H1 (cell line): ENCODE data around the gene IL20RB. TPM values are rescaled to one million over a fixed set of nuclear protein-coding genes. Genes with fewer than 3 reads are reported as not detected.

Experiments
- CTCF ChIA-PET: fragments of 300-600 bp; sonication (Branson Sonifier 250); formaldehyde crosslinking; loops from one replicate; lab custom pipeline; 2021; ENCODE audit not compliant: partially characterized antibody; lab: Charles Lee
- POLR2A ChIA-PET: fragments of 300-600 bp; sonication (Branson Sonifier 250); formaldehyde crosslinking; loops from one replicate; lab custom pipeline; 2021; ENCODE audit warnings: inconsistent platforms; ENCODE audit not compliant: partially characterized antibody; lab: Charles Lee
- DNase-seq, 2 experiments: peaks; one replicate each; pipeline versions ENCODE4 v3.0.0 to v3.0.0-alpha.2; 2010 to 2022; ENCODE audit warnings: low spot score in 2 of 2, low read depth in 1 of 2, mixed read lengths in 1 of 2
- FAIRE-seq: peaks from 2 replicates; lab custom pipeline; 2011; peaks lifted over from hg19 to GRCh38; lab: Jason Lieb, UNC
- H2AFZ ChIP-seq: 2 replicates; pipeline ENCODE4 v1.8.1; 2012; ENCODE audit warnings: low read length, inconsistent platforms
- H2AK5ac ChIP-seq: 2 replicates; pipeline ENCODE4 v1.6.1; 2013; ENCODE audit warnings: low read depth, low read length
- H2BK120ac ChIP-seq: replicated peaks from 2 replicates; pipeline ENCODE3; 2013; ENCODE audit warnings: low read depth, low read length, inconsistent platforms
- H2BK12ac ChIP-seq: 2 replicates; pipeline ENCODE4 v1.6.1; 2013; ENCODE audit warnings: low read depth, low read length
- H2BK15ac ChIP-seq: 2 replicates; pipeline ENCODE4 v1.6.1; 2013; ENCODE audit warnings: low read length
- H2BK20ac ChIP-seq: 2 replicates; pipeline ENCODE4 v1.6.1; 2013; ENCODE audit warnings: low read length
- H2BK5ac ChIP-seq: 2 replicates; pipeline ENCODE4 v1.6.1; 2013; ENCODE audit warnings: low read depth, low read length
- H3K14ac ChIP-seq: 2 replicates; pipeline ENCODE4 v1.6.1; 2013; ENCODE audit warnings: inconsistent platforms; ENCODE audit not compliant: insufficient read length
- H3K18ac ChIP-seq: 2 replicates; pipeline ENCODE4 v1.6.1; 2013; ENCODE audit warnings: low read length; ENCODE audit errors: extremely low read depth
- H3K23ac ChIP-seq: 2 replicates; pipeline ENCODE4 v1.6.1; 2013; ENCODE audit warnings: inconsistent platforms; ENCODE audit not compliant: insufficient read length
- H3K23me2 ChIP-seq: 2 replicates; pipeline ENCODE4 v1.6.1; 2013; ENCODE audit warnings: low read depth, low read length
- H3K27ac ChIP-seq: 2 replicates; pipeline ENCODE4 v1.6.1; 2011; ENCODE audit warnings: low read depth, low read length, inconsistent platforms
- H3K27me3 ChIP-seq, 4 experiments: replicated peaks in 1 of 4; 1 replicate in 1 of 4; 2 replicates in 3 of 4; pipeline versions ENCODE4 v1.6.1 to v1.8.1; 2011 to 2013; ENCODE audit warnings: low read length in 3 of 4, mild to moderate bottlenecking in 3 of 4, inconsistent platforms in 2 of 4, mixed read lengths in 2 of 4, moderate library complexity in 1 of 4; ENCODE audit not compliant: control insufficient read depth in 3 of 4, insufficient read depth in 3 of 4; ENCODE audit errors: extremely low read depth in 1 of 4
- H3K36me3 ChIP-seq, 4 experiments: 2 replicates each; pipeline versions ENCODE4 v1.6.1 to v1.8.1; 2011 to 2013; ENCODE audit warnings: mild to moderate bottlenecking in 4 of 4, low read length in 3 of 4, moderate library complexity in 2 of 4, control low read depth in 1 of 4, inconsistent platforms in 1 of 4; ENCODE audit not compliant: insufficient read depth in 4 of 4, control insufficient read depth in 2 of 4
- H3K4ac ChIP-seq: replicated peaks from 2 replicates; pipeline ENCODE3; 2013; ENCODE audit warnings: low read length, low read depth, mixed read lengths, inconsistent platforms; ENCODE audit not compliant: insufficient read length
- H3K4me1 ChIP-seq, 4 experiments: replicated peaks in 1 of 4; 1 replicate in 1 of 4; 2 replicates in 3 of 4; pipeline versions ENCODE4 v1.6.1 to v1.8.1; 2011 to 2013; ENCODE audit warnings: low read length in 3 of 4, inconsistent platforms in 2 of 4, mixed read lengths in 1 of 4; ENCODE audit not compliant: insufficient read depth in 4 of 4, control insufficient read depth in 3 of 4
- H3K4me2 ChIP-seq, 2 experiments: 2 replicates each; pipeline versions ENCODE4 v1.6.1 to v1.8.1; 2011 to 2013; ENCODE audit warnings: low read depth in 2 of 2, low read length in 2 of 2, control low read depth in 1 of 2, inconsistent platforms in 1 of 2, mild to moderate bottlenecking in 1 of 2; ENCODE audit not compliant: insufficient read depth in 1 of 2
- H3K4me3 ChIP-seq, 4 experiments: fragments of 200-600, 300-600 bp in 1 of 4; sonication (generic), shearing (Covaris generic), sonication (Bioruptor Twin) in 1 of 4; 2 replicates each; pipeline versions ENCODE4 v1.5.1 to v1.8.1; 2011 to 2016; ENCODE audit warnings: low read length in 4 of 4, low read depth in 3 of 4, control low read depth in 2 of 4, inconsistent platforms in 2 of 4, mild to moderate bottlenecking in 2 of 4, mixed read lengths in 1 of 4, moderate library complexity in 1 of 4; ENCODE audit not compliant: insufficient read depth in 2 of 4; ENCODE audit errors: extremely low read depth in 1 of 4
- H3K56ac ChIP-seq: replicated peaks from 2 replicates; pipeline ENCODE3; 2013; ENCODE audit warnings: low read depth, mild to moderate bottlenecking, mixed read lengths, low read length, inconsistent platforms; ENCODE audit not compliant: insufficient read length
- H3K79me1 ChIP-seq: 2 replicates; pipeline ENCODE4 v1.6.1; 2013; ENCODE audit warnings: low read depth, low read length, control low read depth
- H3K79me2 ChIP-seq, 2 experiments: 2 replicates each; pipeline versions ENCODE4 v1.6.1 to v1.8.1; 2012 to 2013; ENCODE audit warnings: low read length in 2 of 2, mild to moderate bottlenecking in 2 of 2, inconsistent platforms in 1 of 2; ENCODE audit not compliant: insufficient read depth in 2 of 2, control insufficient read depth in 1 of 2
- H3K9ac ChIP-seq, 4 experiments: replicated peaks in 1 of 4; 1 replicate in 1 of 4; 2 replicates in 3 of 4; pipeline versions ENCODE4 v1.6.1 to v1.8.1; 2011 to 2013; ENCODE audit warnings: low read depth in 3 of 4, low read length in 3 of 4, control low read depth in 2 of 4, mild to moderate bottlenecking in 2 of 4, moderate library complexity in 2 of 4, inconsistent platforms in 1 of 4; ENCODE audit errors: extremely low read depth in 1 of 4
- H3K9me3 ChIP-seq, 2 experiments: 2 replicates each; pipeline versions ENCODE4 v1.6.1 to v1.8.1; 2012 to 2013; ENCODE audit warnings: mild to moderate bottlenecking in 2 of 2, moderate library complexity in 2 of 2, control low read depth in 1 of 2, inconsistent platforms in 1 of 2, low read depth in 1 of 2, low read length in 1 of 2, mixed read lengths in 1 of 2; ENCODE audit not compliant: insufficient read depth in 2 of 2
- H4K20me1 ChIP-seq, 2 experiments: replicated peaks in 1 of 2; 2 replicates each; pipeline versions ENCODE3 to v1.8.1; 2011 to 2013; ENCODE audit warnings: inconsistent platforms in 2 of 2, low read length in 2 of 2, mild to moderate bottlenecking in 1 of 2; ENCODE audit not compliant: insufficient read depth in 2 of 2, control insufficient read depth in 1 of 2
- H4K5ac ChIP-seq: 2 replicates; pipeline ENCODE4 v1.6.1; 2013; ENCODE audit warnings: low read length, low read depth, mixed read lengths, inconsistent platforms; ENCODE audit not compliant: insufficient read length
- H4K8ac ChIP-seq: 2 replicates; pipeline ENCODE4 v1.8.0; 2013; ENCODE audit warnings: mild to moderate bottlenecking, moderate library complexity, low read length, inconsistent platforms; ENCODE audit not compliant: insufficient read depth; ENCODE audit errors: extremely low read depth
- H4K91ac ChIP-seq: replicated peaks from 2 replicates; pipeline ENCODE3; 2013; ENCODE audit warnings: low read length, mixed read lengths, inconsistent platforms; ENCODE audit not compliant: insufficient read length
- ATF3 ChIP-seq: IDR thresholded peaks from 2 replicates; pipeline ENCODE4 v1.6.1; 2011; ENCODE audit warnings: low read depth, mild to moderate bottlenecking, low read length; ENCODE audit not compliant: insufficient read depth
- BCL11A ChIP-seq, 2 experiments: IDR thresholded peaks; one replicate each; pipeline ENCODE4 v1.6.1; 2011; ENCODE audit warnings: low read depth in 2 of 2, low read length in 2 of 2, mild to moderate bottlenecking in 2 of 2
- CEBPB ChIP-seq: IDR thresholded peaks from 2 replicates; pipeline ENCODE4 v1.6.1; 2012; ENCODE audit warnings: low read depth, low read length
- CREB1 ChIP-seq: IDR thresholded peaks from 2 replicates; pipeline ENCODE4 v1.6.1; 2012; ENCODE audit warnings: inconsistent platforms
- CTBP2 ChIP-seq: IDR thresholded peaks from 2 replicates; pipeline ENCODE4 v1.7.0; 2011; ENCODE audit warnings: borderline replicate concordance, mild to moderate bottlenecking, moderate library complexity, mixed read lengths, low read length; ENCODE audit not compliant: insufficient read depth, insufficient read length
- EP300 ChIP-seq, 2 experiments: IDR thresholded peaks; 1 replicate in 1 of 2; 2 replicates in 1 of 2; pipeline ENCODE4 v1.6.1; 2011 to 2012; ENCODE audit warnings: low read depth in 2 of 2, low read length in 2 of 2, mild to moderate bottlenecking in 2 of 2, borderline replicate concordance in 1 of 2, inconsistent platforms in 1 of 2, moderate library complexity in 1 of 2
- JUN ChIP-seq: IDR thresholded peaks from 2 replicates; pipeline ENCODE4 v1.6.1; 2011; ENCODE audit warnings: low read depth, mild to moderate bottlenecking, improper control_type of control experiment, low read length
- KDM1A ChIP-seq: fragments of 200-600, 300-600 bp; sonication (generic); IDR thresholded peaks from 2 replicates; pipeline ENCODE4 v1.7.1; 2016; ENCODE audit warnings: mild to moderate bottlenecking, low read length, borderline replicate concordance
- KDM4A ChIP-seq: IDR thresholded peaks from one replicate; pipeline ENCODE4 v1.7.1; 2012; ENCODE audit warnings: low read depth, mild to moderate bottlenecking, moderate library complexity, low read length, inconsistent platforms; ENCODE audit not compliant: severe bottlenecking
- POLR2A ChIP-seq, 2 experiments: IDR thresholded peaks; 1 replicate in 1 of 2; 2 replicates in 1 of 2; pipeline ENCODE4 v1.6.1; 2011; ENCODE audit warnings: low read depth in 2 of 2, low read length in 2 of 2, mild to moderate bottlenecking in 2 of 2; ENCODE audit errors: control extremely low read depth in 1 of 2
- POLR2AphosphoS5 ChIP-seq: IDR thresholded peaks from 2 replicates; pipeline ENCODE4 v1.6.1; 2011; ENCODE audit warnings: low read depth, low read length
- SIN3A ChIP-seq, 2 experiments: IDR thresholded peaks in 1 of 2; conservative IDR thresholded peaks in 1 of 2; 2 replicates each; pipeline ENCODE4 v1.6.1; 2011 to 2012; ENCODE audit warnings: low read length in 2 of 2, improper control_type of control experiment in 1 of 2, low read depth in 1 of 2, mild to moderate bottlenecking in 1 of 2
- ZNF274 ChIP-seq: IDR thresholded peaks from 2 replicates; pipeline ENCODE4 v1.7.0; 2012; ENCODE audit warnings: low read length, borderline replicate concordance; ENCODE audit errors: extremely low read depth
- WGBS, 2 experiments: shearing (Covaris generic) in 1 of 2; methylation state at CpG; one replicate each; pipeline versions ENCODE4 v1.1.6 to v1.1.7; 2013 to 2015; ENCODE audit warnings: low lambda C conversion rate in 2 of 2, mixed read lengths in 2 of 2, inconsistent platforms in 1 of 2, low coverage in 1 of 2, missing lambda C conversion rate in 1 of 2; ENCODE audit not compliant: insufficient replicate concordance in 2 of 2, insufficient coverage in 1 of 2, insufficient read length in 1 of 2; ENCODE audit errors: extremely low coverage in 1 of 2, missing lambda C conversion rate in 1 of 2; 5-methylcytosine and 5-hydroxymethylcytosine counted together
- polyA plus RNA-seq, 7 experiments: library from polyadenylated mRNA; depleted of rRNA in 3 of 7; stranded (reverse) in 5 of 7; unstranded in 2 of 7; fragments of >200 nt in 5 of 7; fragments of 200-250 nt in 2 of 7; gene quantifications; 1 replicate in 5 of 7; 2 replicates in 1 of 7; 4 replicates in 1 of 7; pipeline versions ENCODE4 v1.2.1 to v1.2.3, GENCODE V29; 2011 to 2013; ENCODE audit warnings: missing spikeins in 2 of 7, mixed read lengths in 2 of 7
- total RNA-seq: library from RNA; stranded (reverse); fragmentation: NEBNext Ultra II Directional; extraction: Animal tissue kit (Norgen Biotek cat#: 25700); gene quantifications from 2 replicates; pipeline ENCODE4 v1.2.1, GENCODE V29; 2021

The IL20RB gene
- total and polyA plus RNA-seq, 2 of the 8 experiments (the other 6 are each of a cell fraction or from before 2014, with no cell fraction given), result 1.6 to 1.8 TPM

- CTCF ChIA-PET, result interaction anchor here (0.5 to 2.1 kb wide), 2 partner anchors 9 to 636 kb away, joined by 3 to 4 read pairs; no protein-coding TSS in a partner anchor
- no peak overlapping the region for H2BK120ac ChIP-seq
- no peak overlapping the region for H2BK20ac ChIP-seq
- peaks cover 0 to 4% (median 3%) of the 10 kb centered on the region in 4 experiments; a peak in 2 of 8 replicates for H3K36me3 ChIP-seq
- H3K18ac ChIP-seq, result no peak overlapping the region
- no peak overlapping the region for H3K4me2 ChIP-seq
- 50% methylated on average over 2 of the region's 2 CpGs; no CpG with 5 or more reads in 1 of the 2 experiments for WGBS, 2 experiments
- peaks cover 0 to 4% (median 2%) of the 10 kb centered on the region in 4 experiments; a peak in 4 of 7 replicates for H3K4me1 ChIP-seq
- no peak overlapping the region for H2AK5ac ChIP-seq
- no peaks in the 10 kb centered on the region for H3K27me3 ChIP-seq
- H3K56ac ChIP-seq, result no peak overlapping the region
- no peak overlapping the region for H2BK5ac ChIP-seq
- H3K79me2 ChIP-seq, result peaks cover 0 to 17% of the 10 kb centered on the region in 2 experiments; a peak in 1 of 4 replicates
- no peaks in the 10 kb centered on the region for H3K9me3 ChIP-seq
- H2AFZ ChIP-seq, result no peak overlapping the region
- H3K23ac ChIP-seq, result no peak overlapping the region
- no peak for TF ChIP-seq CTBP2
- TF ChIP-seq BCL11A (IDR thresholded peaks at IDR 0.05; ENCODE audit: low read depth in 2 of 2, low read length in 2 of 2), result no peak
- no peak for TF ChIP-seq SIN3A (conservative IDR thresholded peaks at IDR 0.05 in 1 of 2, IDR thresholded peaks at IDR 0.05 in 1 of 2; ENCODE audit: low read depth in 1 of 2, low read length in 2 of 2)
- TF ChIP-seq KDM1A, result no peak
- no peak for TF ChIP-seq CEBPB
- TF ChIP-seq JUN, result no peak
- no peak for TF ChIP-seq POLR2AphosphoS5
- no peak for TF ChIP-seq CREB1
- TF ChIP-seq POLR2A (IDR thresholded peaks at IDR 0.05; ENCODE audit: control extremely low read depth in 1 of 2, low read depth in 2 of 2, low read length in 2 of 2), result no peak
- no peak for TF ChIP-seq KDM4A
- TF ChIP-seq ATF3, result no peak
- no peak for TF ChIP-seq ZNF274
- TF ChIP-seq EP300 (IDR thresholded peaks at IDR 0.05; ENCODE audit: borderline replicate concordance in 1 of 2, low read depth in 2 of 2, low read length in 2 of 2), result no peak
- no peak overlapping the region for H4K91ac ChIP-seq
- no peak overlapping the region for H4K8ac ChIP-seq
- no peak overlapping the region for H3K27ac ChIP-seq
- FAIRE-seq (no peak), DNase-seq (no peak)
- no peak overlapping the region for H3K4me3 ChIP-seq
- H2BK15ac ChIP-seq, result no peak overlapping the region
- H3K79me1 ChIP-seq, result peaks cover 4% of the 10 kb centered on the region; the same call in 1 of the 2 replicates
- H3K14ac ChIP-seq, result no peak overlapping the region
- POLR2A ChIA-PET, result no interaction called here
- no peak overlapping the region for H3K9ac ChIP-seq
- H3K23me2 ChIP-seq, result no peaks in the 10 kb centered on the region
- no peak overlapping the region for H2BK12ac ChIP-seq
- H4K5ac ChIP-seq, result no peak overlapping the region
- H4K20me1 ChIP-seq, result no peaks in the 10 kb centered on the region
- no peak overlapping the region for H3K4ac ChIP-seq
These were observed 10.3 kb upstream of the IL20RB start for GRCh38 chr3:136947477-136947876.
